ENCODE data around the gene FPGS.

The FPGS gene

GRCh38 chr9:127809540-127810377, 7.1 kb downstream of the FPGS start:
- Histone ChIP-seq H3K27me3 (ENCODE audit: control insufficient read depth, insufficient read depth, low read length) (no peaks in the 10 kb centered on the region), H3K4me3 (ENCODE audit: low read length) (no peak overlapping the region), H3K36me3 (ENCODE audit: control insufficient read depth, low read depth, low read length) (peaks cover 38% of the 10 kb centered on the region), H3K4me1 (ENCODE audit: control insufficient read depth, low read depth, low read length) (peaks cover 3% of the 10 kb centered on the region), H3K27ac (ENCODE audit: low read length) (no peak overlapping the region), H3K9me3 (ENCODE audit: control insufficient read depth, low read depth, low read length) (no peaks in the 10 kb centered on the region), H3K9ac (ENCODE audit: low read length) (no peak overlapping the region)

- no peaks in the 10 kb centered on the region for H3K9me3 ChIP-seq (ENCODE audit: control insufficient read depth, low read depth, low read length)
- H3K36me3 ChIP-seq (ENCODE audit: control insufficient read depth, low read depth, low read length) = peaks cover 38% of the 10 kb centered on the region
- H3K27me3 ChIP-seq (ENCODE audit: control insufficient read depth, insufficient read depth, low read length) = no peaks in the 10 kb centered on the region
- peaks cover 3% of the 10 kb centered on the region for H3K4me1 ChIP-seq (ENCODE audit: control insufficient read depth, low read depth, low read length)
- no peak overlapping the region for H3K4me3 ChIP-seq (ENCODE audit: low read length)
- H3K9ac ChIP-seq (ENCODE audit: low read length) = no peak overlapping the region
- no peak overlapping the region for H3K27ac ChIP-seq (ENCODE audit: low read length)
These were observed 7.9 kb downstream of the FPGS start for GRCh38 chr9:127810378-127811187.

- Histone ChIP-seq H3K27me3 (ENCODE audit: control insufficient read depth, insufficient read depth, low read length) (no peaks in the 10 kb centered on the region), H3K4me1 (ENCODE audit: control insufficient read depth, low read depth, low read length) (peaks cover 3% of the 10 kb centered on the region), H3K9ac (ENCODE audit: low read length) (no peak overlapping the region), H3K4me3 (ENCODE audit: low read length) (no peak overlapping the region), H3K36me3 (ENCODE audit: control insufficient read depth, low read depth, low read length) (peaks cover 31% of the 10 kb centered on the region), H3K27ac (ENCODE audit: low read length) (no peak overlapping the region), H3K9me3 (ENCODE audit: control insufficient read depth, low read depth, low read length) (no peaks in the 10 kb centered on the region)
These were observed 9.3 kb downstream of the FPGS start for GRCh38 chr9:127812011-127812410.

GRCh38 chr9:127812936-127813675, 10.4 kb downstream of the FPGS start:
- Histone ChIP-seq H3K9me3 (ENCODE audit: control insufficient read depth, low read depth, low read length) (no peaks in the 10 kb centered on the region), H3K36me3 (ENCODE audit: control insufficient read depth, low read depth, low read length) (peaks cover 24% of the 10 kb centered on the region), H3K27me3 (ENCODE audit: control insufficient read depth, insufficient read depth, low read length) (no peaks in the 10 kb centered on the region), H3K4me3 (ENCODE audit: low read length) (no peak overlapping the region), H3K9ac (ENCODE audit: low read length) (no peak overlapping the region), H3K4me1 (ENCODE audit: control insufficient read depth, low read depth, low read length) (peaks cover 3% of the 10 kb centered on the region), H3K27ac (ENCODE audit: low read length) (no peak overlapping the region)

- Histone ChIP-seq H3K36me3 (ENCODE audit: control insufficient read depth, low read depth, low read length) (peaks cover 21% of the 10 kb centered on the region), H3K9ac (ENCODE audit: low read length) (no peak overlapping the region), H3K4me1 (ENCODE audit: control insufficient read depth, low read depth, low read length) (peaks cover 3% of the 10 kb centered on the region), H3K27ac (ENCODE audit: low read length) (no peak overlapping the region), H3K9me3 (ENCODE audit: control insufficient read depth, low read depth, low read length) (no peaks in the 10 kb centered on the region), H3K27me3 (ENCODE audit: control insufficient read depth, insufficient read depth, low read length) (no peaks in the 10 kb centered on the region), H3K4me3 (ENCODE audit: low read length) (no peak overlapping the region)
These were observed 11.1 kb downstream of the FPGS start for GRCh38 chr9:127813686-127814226.

- Histone ChIP-seq H3K4me1 (ENCODE audit: control insufficient read depth, low read depth, low read length) (peaks cover 3% of the 10 kb centered on the region), H3K36me3 (ENCODE audit: control insufficient read depth, low read depth, low read length) (peaks cover 17% of the 10 kb centered on the region), H3K27me3 (ENCODE audit: control insufficient read depth, insufficient read depth, low read length) (no peaks in the 10 kb centered on the region), H3K9ac (ENCODE audit: low read length) (no peak overlapping the region), H3K4me3 (ENCODE audit: low read length) (no peak overlapping the region), H3K27ac (ENCODE audit: low read length) (no peak overlapping the region), H3K9me3 (ENCODE audit: control insufficient read depth, low read depth, low read length) (no peaks in the 10 kb centered on the region)
These were observed 12.2 kb downstream of the FPGS start for GRCh38 chr9:127814619-127815511.

- Histone ChIP-seq H3K36me3 (ENCODE audit: control insufficient read depth, low read depth, low read length) (peaks cover 17% of the 10 kb centered on the region), H3K27ac (ENCODE audit: low read length) (no peak overlapping the region), H3K27me3 (ENCODE audit: control insufficient read depth, insufficient read depth, low read length) (no peaks in the 10 kb centered on the region), H3K4me1 (ENCODE audit: control insufficient read depth, low read depth, low read length) (no peaks in the 10 kb centered on the region), H3K9ac (ENCODE audit: low read length) (no peak overlapping the region), H3K4me3 (ENCODE audit: low read length) (no peak overlapping the region), H3K9me3 (ENCODE audit: control insufficient read depth, low read depth, low read length) (no peaks in the 10 kb centered on the region)
These were observed 13.1 kb downstream of the FPGS start for GRCh38 chr9:127815512-127816361.

GRCh38 chr9:127816362-127816725, 13.7 kb downstream of the FPGS start:
- H3K4me3 ChIP-seq (ENCODE audit: low read length) = no peak overlapping the region
- no peaks in the 10 kb centered on the region for H3K27me3 ChIP-seq (ENCODE audit: control insufficient read depth, insufficient read depth, low read length)
- H3K36me3 ChIP-seq (ENCODE audit: control insufficient read depth, low read depth, low read length) = peaks cover 17% of the 10 kb centered on the region
- no peak overlapping the region for H3K27ac ChIP-seq (ENCODE audit: low read length)
- no peaks in the 10 kb centered on the region for H3K4me1 ChIP-seq (ENCODE audit: control insufficient read depth, low read depth, low read length)
- H3K9ac ChIP-seq (ENCODE audit: low read length) = no peak overlapping the region
- no peaks in the 10 kb centered on the region for H3K9me3 ChIP-seq (ENCODE audit: control insufficient read depth, low read depth, low read length)

GRCh38 chr9:127816728-127817127, 14.0 kb downstream of the FPGS start:
- Histone ChIP-seq H3K36me3 (ENCODE audit: control insufficient read depth, low read depth, low read length) (peaks cover 17% of the 10 kb centered on the region), H3K4me3 (ENCODE audit: low read length) (no peak overlapping the region), H3K4me1 (ENCODE audit: control insufficient read depth, low read depth, low read length) (no peaks in the 10 kb centered on the region), H3K9me3 (ENCODE audit: control insufficient read depth, low read depth, low read length) (no peaks in the 10 kb centered on the region), H3K27me3 (ENCODE audit: control insufficient read depth, insufficient read depth, low read length) (no peaks in the 10 kb centered on the region), H3K9ac (ENCODE audit: low read length) (no peak overlapping the region), H3K27ac (ENCODE audit: low read length) (no peak overlapping the region)

- Histone ChIP-seq H3K36me3 (ENCODE audit: control insufficient read depth, low read depth, low read length) (peaks cover 13% of the 10 kb centered on the region), H3K27ac (ENCODE audit: low read length) (no peak overlapping the region), H3K27me3 (ENCODE audit: control insufficient read depth, insufficient read depth, low read length) (no peaks in the 10 kb centered on the region), H3K4me3 (ENCODE audit: low read length) (no peak overlapping the region), H3K4me1 (ENCODE audit: control insufficient read depth, low read depth, low read length) (no peaks in the 10 kb centered on the region), H3K9me3 (ENCODE audit: control insufficient read depth, low read depth, low read length) (no peaks in the 10 kb centered on the region), H3K9ac (ENCODE audit: low read length) (no peak overlapping the region)
These were observed 15.3 kb downstream of the FPGS start for GRCh38 chr9:127817881-127818434.
